Ishikawa (cell line): ENCODE results near the gene TSPAN11.

Source experiments
- CEBPB ChIP-seq: IDR thresholded peaks from 2 replicates; pipeline ENCODE4 v1.6.1; 2012
- CREB1 ChIP-seq: IDR thresholded peaks from 2 replicates; pipeline ENCODE4 v1.6.1; 2012; ENCODE audit warnings: low read depth
- EGR1 ChIP-seq: IDR thresholded peaks from 2 replicates; pipeline ENCODE4 v1.6.1; 2012
- EP300 ChIP-seq: IDR thresholded peaks from 2 replicates; pipeline ENCODE4 v1.6.1; 2012; ENCODE audit warnings: borderline replicate concordance
- FOXM1 ChIP-seq: IDR thresholded peaks from 2 replicates; pipeline ENCODE4 v1.6.1; 2012; ENCODE audit warnings: low read depth, borderline replicate concordance
- NFIC ChIP-seq: IDR thresholded peaks from 2 replicates; pipeline ENCODE4 v1.6.1; 2012
- RAD21 ChIP-seq: IDR thresholded peaks from 2 replicates; pipeline ENCODE4 v1.6.1; 2012; ENCODE audit warnings: low read depth
- TAF1 ChIP-seq: IDR thresholded peaks from 2 replicates; pipeline ENCODE4 v1.6.1; 2012; ENCODE audit warnings: low read depth, mild to moderate bottlenecking
- TCF12 ChIP-seq: IDR thresholded peaks from 2 replicates; pipeline ENCODE4 v1.6.1; 2012; ENCODE audit warnings: low read depth
- TEAD4 ChIP-seq: IDR thresholded peaks from 2 replicates; pipeline ENCODE4 v1.6.1; 2012
- YY1 ChIP-seq: IDR thresholded peaks from 2 replicates; pipeline ENCODE4 v1.6.1; 2012; ENCODE audit warnings: low read depth
- ZBTB7A ChIP-seq: IDR thresholded peaks from 2 replicates; pipeline ENCODE4 v1.6.1; 2012; ENCODE audit warnings: low read depth
- TF ChIP-seq, protein P1 (sequence below): IDR thresholded peaks from 2 replicates; pipeline ENCODE4 v1.6.1; 2012; ENCODE audit warnings: low read depth, mild to moderate bottlenecking
- TF ChIP-seq, protein P2 (sequence below): IDR thresholded peaks from 2 replicates; pipeline ENCODE4 v1.6.1; 2012
- TF ChIP-seq, protein P3 (sequence below): IDR thresholded peaks from 2 replicates; pipeline ENCODE4 v1.6.1; 2012

TSPAN11 gene

DNA sequence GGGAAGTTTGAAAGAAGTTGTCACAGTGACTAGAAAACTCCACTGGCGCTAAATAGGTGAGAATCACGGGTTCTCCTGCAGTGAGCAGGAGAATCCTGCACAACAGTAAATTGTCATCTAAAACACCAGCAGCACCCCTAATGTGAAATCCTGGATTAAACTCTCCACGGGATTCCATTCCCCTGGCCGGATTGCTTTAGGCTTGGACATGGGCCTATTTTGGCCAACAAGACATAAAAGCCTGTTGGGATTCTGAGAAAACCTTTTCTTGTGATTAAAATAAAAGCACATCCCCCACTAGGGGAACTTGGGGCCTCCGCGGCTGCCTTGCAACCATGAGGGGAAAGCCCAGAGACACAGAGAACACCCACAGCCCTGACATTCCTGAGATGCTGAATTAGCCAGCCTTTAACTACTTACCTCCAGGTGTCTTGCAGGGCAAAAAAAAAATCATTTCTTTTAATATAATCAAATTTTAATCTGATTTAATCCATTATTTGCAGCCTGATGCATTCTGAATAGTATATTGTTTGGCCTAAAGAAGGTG lies 21.0 kb upstream of the TSPAN11 start:
- TF ChIP-seq, protein P1, sequence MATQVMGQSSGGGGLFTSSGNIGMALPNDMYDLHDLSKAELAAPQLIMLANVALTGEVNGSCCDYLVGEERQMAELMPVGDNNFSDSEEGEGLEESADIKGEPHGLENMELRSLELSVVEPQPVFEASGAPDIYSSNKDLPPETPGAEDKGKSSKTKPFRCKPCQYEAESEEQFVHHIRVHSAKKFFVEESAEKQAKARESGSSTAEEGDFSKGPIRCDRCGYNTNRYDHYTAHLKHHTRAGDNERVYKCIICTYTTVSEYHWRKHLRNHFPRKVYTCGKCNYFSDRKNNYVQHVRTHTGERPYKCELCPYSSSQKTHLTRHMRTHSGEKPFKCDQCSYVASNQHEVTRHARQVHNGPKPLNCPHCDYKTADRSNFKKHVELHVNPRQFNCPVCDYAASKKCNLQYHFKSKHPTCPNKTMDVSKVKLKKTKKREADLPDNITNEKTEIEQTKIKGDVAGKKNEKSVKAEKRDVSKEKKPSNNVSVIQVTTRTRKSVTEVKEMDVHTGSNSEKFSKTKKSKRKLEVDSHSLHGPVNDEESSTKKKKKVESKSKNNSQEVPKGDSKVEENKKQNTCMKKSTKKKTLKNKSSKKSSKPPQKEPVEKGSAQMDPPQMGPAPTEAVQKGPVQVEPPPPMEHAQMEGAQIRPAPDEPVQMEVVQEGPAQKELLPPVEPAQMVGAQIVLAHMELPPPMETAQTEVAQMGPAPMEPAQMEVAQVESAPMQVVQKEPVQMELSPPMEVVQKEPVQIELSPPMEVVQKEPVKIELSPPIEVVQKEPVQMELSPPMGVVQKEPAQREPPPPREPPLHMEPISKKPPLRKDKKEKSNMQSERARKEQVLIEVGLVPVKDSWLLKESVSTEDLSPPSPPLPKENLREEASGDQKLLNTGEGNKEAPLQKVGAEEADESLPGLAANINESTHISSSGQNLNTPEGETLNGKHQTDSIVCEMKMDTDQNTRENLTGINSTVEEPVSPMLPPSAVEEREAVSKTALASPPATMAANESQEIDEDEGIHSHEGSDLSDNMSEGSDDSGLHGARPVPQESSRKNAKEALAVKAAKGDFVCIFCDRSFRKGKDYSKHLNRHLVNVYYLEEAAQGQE = no peak
- TF ChIP-seq NFIC (no peak), EP300 (no peak), TAF1 (no peak), RAD21 (no peak), FOXM1 (no peak), CEBPB (no peak), CREB1 (no peak), EGR1 (no peak), TEAD4 (no peak), TCF12 (no peak)
- TF ChIP-seq, protein P2, sequence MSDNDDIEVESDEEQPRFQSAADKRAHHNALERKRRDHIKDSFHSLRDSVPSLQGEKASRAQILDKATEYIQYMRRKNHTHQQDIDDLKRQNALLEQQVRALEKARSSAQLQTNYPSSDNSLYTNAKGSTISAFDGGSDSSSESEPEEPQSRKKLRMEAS = no peak
- TF ChIP-seq, protein P3, sequence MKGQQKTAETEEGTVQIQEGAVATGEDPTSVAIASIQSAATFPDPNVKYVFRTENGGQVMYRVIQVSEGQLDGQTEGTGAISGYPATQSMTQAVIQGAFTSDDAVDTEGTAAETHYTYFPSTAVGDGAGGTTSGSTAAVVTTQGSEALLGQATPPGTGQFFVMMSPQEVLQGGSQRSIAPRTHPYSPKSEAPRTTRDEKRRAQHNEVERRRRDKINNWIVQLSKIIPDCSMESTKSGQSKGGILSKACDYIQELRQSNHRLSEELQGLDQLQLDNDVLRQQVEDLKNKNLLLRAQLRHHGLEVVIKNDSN = no peak

DNA sequence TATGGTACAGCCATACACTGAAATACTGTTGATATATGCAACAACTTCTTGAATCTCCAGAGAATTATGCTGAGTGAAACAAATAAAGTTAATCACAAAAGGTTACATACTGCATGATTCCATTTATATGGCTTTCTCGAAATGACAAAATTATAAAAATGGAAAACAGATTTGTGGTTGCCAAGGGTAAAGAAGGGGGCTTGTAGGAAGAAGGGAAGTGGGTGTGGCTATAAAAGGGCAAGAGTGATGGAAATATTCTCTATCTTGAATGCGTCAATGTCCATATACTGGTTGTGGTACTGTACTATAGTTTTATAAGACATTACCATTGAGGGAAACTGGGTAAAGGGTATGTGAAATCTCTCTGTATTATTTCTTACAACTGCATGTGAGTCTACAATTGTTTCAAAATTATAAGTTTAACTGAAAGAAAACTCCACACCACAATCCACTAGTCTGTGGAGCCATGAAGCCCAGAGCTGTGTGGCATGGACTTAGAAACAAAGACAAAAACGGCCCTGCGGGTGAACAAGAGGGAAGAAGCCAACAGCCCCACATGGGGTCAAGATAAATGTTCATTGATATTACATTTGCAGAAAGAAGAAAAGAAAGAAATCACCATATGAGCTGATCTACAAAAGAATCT lies 18.3 kb upstream of the TSPAN11 start:
- TF ChIP-seq FOXM1 = no peak
- TF ChIP-seq, protein P1 = no peak

DNA sequence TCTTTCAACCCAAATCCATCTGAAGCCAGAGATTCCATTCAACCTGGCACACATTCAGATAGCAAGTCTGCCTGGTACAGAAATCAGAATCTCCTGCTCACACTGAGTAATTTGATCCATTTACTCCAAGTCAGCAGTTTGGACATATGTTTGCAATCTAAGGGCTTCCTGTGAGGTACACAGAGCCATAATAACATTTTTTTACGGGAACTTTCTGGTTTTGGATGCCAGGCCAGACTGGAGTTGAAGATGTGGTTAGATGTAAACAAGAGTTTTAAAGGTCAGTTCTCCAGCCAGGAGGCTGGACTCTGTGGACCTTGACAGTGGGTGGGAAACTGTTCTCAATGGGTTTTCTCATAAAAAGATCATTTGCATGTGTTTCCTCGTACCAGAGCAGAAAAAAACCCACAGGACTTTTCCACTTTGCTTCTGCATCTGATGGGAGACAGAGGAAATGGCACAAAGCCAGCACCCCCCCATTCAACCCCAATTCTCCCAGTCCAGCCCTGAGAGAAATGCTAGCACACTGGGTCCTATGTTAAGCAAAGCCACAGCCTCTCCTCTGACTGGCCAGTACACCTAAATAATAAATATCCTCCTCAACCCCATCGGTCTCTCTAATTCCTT lies 17.7 kb upstream of the TSPAN11 start:
- TF ChIP-seq ZBTB7A (no peak), EGR1 (no peak), TAF1 (no peak), CREB1 (no peak), TCF12 (no peak), FOXM1 (no peak), NFIC (no peak), RAD21 (no peak), CEBPB (no peak), EP300 (no peak), YY1 (no peak), TEAD4 (no peak)
- TF ChIP-seq, protein P3 = no peak
- TF ChIP-seq, protein P2 = no peak
- TF ChIP-seq, protein P1 = no peak

DNA sequence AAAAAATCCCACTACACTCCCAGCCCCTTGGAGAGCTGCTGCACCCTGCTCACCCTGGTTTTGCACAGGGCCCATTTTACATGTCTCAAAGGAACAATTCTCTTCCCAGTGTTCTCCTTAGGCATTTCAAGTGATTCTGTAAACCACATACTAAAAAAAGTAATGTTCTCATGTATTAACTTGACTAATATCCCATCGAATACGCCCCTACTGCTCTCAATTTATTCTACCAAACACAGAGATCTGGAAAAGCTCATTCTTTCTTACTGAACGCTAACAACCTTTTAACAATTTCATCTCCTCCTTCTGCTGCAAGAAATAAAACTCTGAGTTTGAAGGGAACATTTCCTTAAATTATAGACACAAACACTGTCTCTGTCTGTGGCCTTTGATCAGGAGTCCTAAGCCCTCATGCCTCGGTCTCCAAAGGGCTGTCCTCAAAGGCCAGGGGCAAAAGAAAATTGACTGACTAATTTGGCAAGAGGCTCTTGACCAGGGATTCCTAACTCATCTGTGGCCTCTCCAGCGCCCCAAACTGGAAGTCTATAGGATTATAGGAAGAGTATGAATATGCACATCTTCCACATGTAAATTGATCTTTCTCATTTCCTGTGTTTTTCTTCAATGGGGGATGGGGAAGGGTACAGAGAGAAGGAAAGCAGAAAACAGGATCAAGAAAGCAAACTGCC lies 17.1 kb upstream of the TSPAN11 start:
- TF ChIP-seq RAD21 (no peak), YY1 (no peak), ZBTB7A (no peak), NFIC (no peak), CEBPB (no peak), TAF1 (no peak), EGR1 (no peak), TCF12 (no peak), FOXM1 (no peak), EP300 (no peak), TEAD4 (no peak), CREB1 (no peak)
- TF ChIP-seq, protein P2 = no peak
- TF ChIP-seq, protein P3 = no peak
- TF ChIP-seq, protein P1 = no peak
